Measurements from ENCODE around the gene CLC.

Gene CLC

GRCh38 chr19:39686739-39687138 is 51.1 kb downstream of the CLC start:
- no peak for TF ChIP-seq ZNF423 (tag by site-specific recombination; IDR thresholded peaks at IDR 0.05)
- TF ChIP-seq ZNF629 (tag by site-specific recombination; IDR thresholded peaks at IDR 0.05), result no peak
- no peak for TF ChIP-seq ZNF132 (tag by site-specific recombination; IDR thresholded peaks at IDR 0.05; ENCODE audit: borderline replicate concordance)

GRCh38 chr19:39684267-39684666 is 53.6 kb downstream of the CLC start:
- H3K27ac ChIP-seq (ENCODE audit: extremely low read depth, low read depth, low read length), result no peak overlapping the region
- ChIA-PET POLR2A (interaction anchor here (1.2 kb wide), 1 partner anchor 248 kb away, joined by 4 read pairs; the partner anchor contains the start of gene RPS16), CTCF (interaction anchor here (1.0 kb wide), 1 partner anchor 11 kb away, joined by 4 read pairs; no protein-coding TSS in a partner anchor)
- H3K36me3 ChIP-seq (ENCODE audit: control insufficient read depth in 2 of 2, insufficient read depth in 1 of 2, low read length in 2 of 2), result no peaks in the 10 kb centered on the region
- peaks cover 2% of the 10 kb centered on the region; the same call in 1 of the 2 replicates for H3K9me3 ChIP-seq (ENCODE audit: control insufficient read depth, insufficient read depth, low read depth, low read length)
- H3K4me1 ChIP-seq (ENCODE audit: control insufficient read depth, insufficient read depth, low read length), result no peaks in the 10 kb centered on the region
- no peak overlapping the region for H3K4me3 ChIP-seq (ENCODE audit: low read depth, low read length)
- TF ChIP-seq ZNF239 (tag by site-specific recombination; IDR thresholded peaks at IDR 0.05), result no peak
- no peak for TF ChIP-seq PRDM6 (tag by site-specific recombination; IDR thresholded peaks at IDR 0.05)
- TF ChIP-seq ZFP69B (tag by site-specific recombination; IDR thresholded peaks at IDR 0.05), result no peak
- TF ChIP-seq ZFP3 (tag by site-specific recombination; IDR thresholded peaks at IDR 0.05; ENCODE audit: low read depth), result no peak
- no peak for TF ChIP-seq KLF10 (tag by site-specific recombination; IDR thresholded peaks at IDR 0.05)
- no peak for TF ChIP-seq ZNF112 (tag by site-specific recombination; IDR thresholded peaks at IDR 0.05)
- TF ChIP-seq ZNF157 (tag by site-specific recombination; IDR thresholded peaks at IDR 0.05), result no peak
- TF ChIP-seq EGR2 (tag by site-specific recombination; IDR thresholded peaks at IDR 0.05; ENCODE audit: low read depth), result no peak
- TF ChIP-seq ZNF155 (tag by site-specific recombination; IDR thresholded peaks at IDR 0.05), result no peak
- no peak for TF ChIP-seq OVOL3 (tag by site-specific recombination; IDR thresholded peaks at IDR 0.05)
- TF ChIP-seq ZNF366 (tag by site-specific recombination; conservative IDR thresholded peaks at IDR 0.05), result peak; percentile 57
- no peak for TF ChIP-seq ZNF404 (tag by site-specific recombination; IDR thresholded peaks at IDR 0.05)
- no peak for TF ChIP-seq SP3 (tag by site-specific recombination; IDR thresholded peaks at IDR 0.05)
- no peak for TF ChIP-seq ZXDB (tag by site-specific recombination; IDR thresholded peaks at IDR 0.05)
- TF ChIP-seq ZNF768 (tag by site-specific recombination; IDR thresholded peaks at IDR 0.05), result no peak
- TF ChIP-seq ZNF529 (tag by site-specific recombination; IDR thresholded peaks at IDR 0.05; ENCODE audit: insufficient replicate concordance), result no peak
- TF ChIP-seq ZNF24 (tag by site-specific recombination; IDR thresholded peaks at IDR 0.05), result no peak
- TF ChIP-seq ZNF341 (tag by site-specific recombination; IDR thresholded peaks at IDR 0.05; ENCODE audit: low read depth), result no peak
- no peak for TF ChIP-seq PRDM2 (tag by site-specific recombination; IDR thresholded peaks at IDR 0.05; ENCODE audit: borderline replicate concordance)
- TF ChIP-seq ZNF18 (tag by site-specific recombination; IDR thresholded peaks at IDR 0.05), result no peak
- TF ChIP-seq ZNF629 (tag by site-specific recombination; IDR thresholded peaks at IDR 0.05), result peak; percentile 81
- peak; percentile 47 for TF ChIP-seq ZNF398 (tag by site-specific recombination; IDR thresholded peaks at IDR 0.05)
- TF ChIP-seq ZBTB20 (tag by site-specific recombination; IDR thresholded peaks at IDR 0.05), result no peak
- peak; percentile 84 for TF ChIP-seq ZNF660 (tag by site-specific recombination; IDR thresholded peaks at IDR 0.05)

More at GRCh38 chr19:39686739-39687138, 51.1 kb downstream of the CLC start:
- Histone ChIP-seq H3K4me3 (ENCODE audit: low read depth, low read length) (no peak overlapping the region), H3K9me3 (ENCODE audit: control insufficient read depth, insufficient read depth, low read depth, low read length) (peaks cover 10% of the 10 kb centered on the region), H3K27ac (ENCODE audit: extremely low read depth, low read depth, low read length) (no peak overlapping the region), H3K36me3 (ENCODE audit: control insufficient read depth in 2 of 2, insufficient read depth in 1 of 2, low read length in 2 of 2) (no peaks in the 10 kb centered on the region), H3K4me1 (ENCODE audit: control insufficient read depth, insufficient read depth, low read length) (no peaks in the 10 kb centered on the region)
- POLR2A ChIA-PET, result no interaction called here
- CTCF ChIA-PET, result interaction anchor here (0.6 to 1.4 kb wide), 4 partner anchors 14 to 755 kb away, joined by 3 to 9 read pairs (median 4); no protein-coding TSS in a partner anchor

Measured in HEK293 (cell line).